Measurements from ENCODE around the gene POLA1. TPM values are rescaled to one million over a fixed set of nuclear protein-coding genes. Genes with fewer than 3 reads are reported as not detected.

Gene POLA1
- total and polyA plus RNA-seq, 2 of the 4 experiments (the other 2 are of a cell fraction): 4.0 to 15.1 TPM

GRCh38 chrX:24720036-24720435 is 26.3 kb downstream of the POLA1 start:
- no peak overlapping the region for H3K23ac ChIP-seq (ENCODE audit: low read depth, low read length)
- no peak overlapping the region for H2AK5ac ChIP-seq (ENCODE audit: low read depth, low read length)
- no peak overlapping the region for H3K14ac ChIP-seq (replicated peaks; ENCODE audit: low read depth, low read length)
- ATAC-seq (ENCODE audit: low read depth) (no peak), DNase-seq (no peak)
- no peaks in the 10 kb centered on the region for H3K9me3 ChIP-seq (ENCODE audit: control insufficient read depth, insufficient read depth, low read length)
- 0 out of 4 replicates have a peak, but pooled peaks cover 0 to 2% of the 10 kb centered on the region in 2 experiments for H3K79me1 ChIP-seq (ENCODE audit: low read depth in 1 of 2, low read length in 2 of 2)
- intact Hi-C loops (cut with micrococcal nuclease) (no loop called here), in situ Hi-C loops (cut with MboI; ENCODE audit: low sequenced_read_pairs) (no loop called here), dilution Hi-C loops (cut with HindIII; ENCODE audit: low sequenced_read_pairs, unreplicated experiment) (no loop called here)
- WGBS, 2 experiments (ENCODE audit: extremely low coverage in 2 of 2, insufficient read length in 1 of 2): no CpG with 5 or more reads among the region's 3 CpGs
- TF ChIP-seq RCOR1 (IDR thresholded peaks at IDR 0.05; ENCODE audit: insufficient replicate concordance, low read length) (no peak), RAD21 (IDR thresholded peaks at IDR 0.05; ENCODE audit: low read length) (no peak), NFE2L2 (IDR thresholded peaks at IDR 0.05; ENCODE audit: low read depth, low read length) (no peak), CTCF (conservative IDR thresholded peaks at IDR 0.05; ENCODE audit: low read depth, low read length) (no peak), CEBPB (IDR thresholded peaks at IDR 0.05; ENCODE audit: low read depth, low read length) (no peak), MAFK (IDR thresholded peaks at IDR 0.05; ENCODE audit: low read depth, low read length) (no peak), FOS (IDR thresholded peaks at IDR 0.05; ENCODE audit: low read depth, low read length) (no peak), POLR2A (IDR thresholded peaks at IDR 0.05; ENCODE audit: low read depth, low read length) (no peak), CHD1 (IDR thresholded peaks at IDR 0.05; ENCODE audit: low read depth, low read length) (no peak), BHLHE40 (IDR thresholded peaks at IDR 0.05; ENCODE audit: low read depth, low read length) (no peak), RFX5 (IDR thresholded peaks at IDR 0.05; ENCODE audit: low read depth, low read length) (no peak)
- H2BK20ac ChIP-seq (ENCODE audit: low read depth, low read length): no peak overlapping the region
- H4K91ac ChIP-seq (ENCODE audit: insufficient read depth, low read depth, low read length): no peak overlapping the region
- no peak overlapping the region for H3K4me3 ChIP-seq (ENCODE audit: insufficient read depth, low read depth, low read length)
- CTCF ChIA-PET: no interaction called here
- H3K9me1 ChIP-seq (ENCODE audit: insufficient read depth, low read length): no peaks in the 10 kb centered on the region
- no peak overlapping the region for H3K9ac ChIP-seq (ENCODE audit: low read depth, low read length)
- H2BK120ac ChIP-seq (ENCODE audit: low read depth, low read length): no peak overlapping the region
- POLR2A ChIA-PET (ENCODE audit: unreplicated experiment): no interaction called here
- H4K20me1 ChIP-seq (ENCODE audit: insufficient read depth, low read length): no peaks in the 10 kb centered on the region
- no peak overlapping the region for H3K27ac ChIP-seq (ENCODE audit: insufficient read depth, low read length)
- no peaks in the 10 kb centered on the region for H3K36me3 ChIP-seq (ENCODE audit: control insufficient read depth, insufficient read depth, low read length)
- no peaks in the 10 kb centered on the region for H3K27me3 ChIP-seq (ENCODE audit: control insufficient read depth, insufficient read depth, low read length)
- no peak overlapping the region for H3K4ac ChIP-seq (ENCODE audit: low read depth, low read length)
- no peak overlapping the region for H2AFZ ChIP-seq (replicated peaks; ENCODE audit: low read length, poor library complexity)
- no peak overlapping the region for H2BK5ac ChIP-seq (ENCODE audit: low read depth, low read length, poor library complexity, severe bottlenecking)
- H3K4me1 ChIP-seq (ENCODE audit: control insufficient read depth, insufficient read depth, low read length): no peaks in the 10 kb centered on the region
- no peak overlapping the region for H2BK15ac ChIP-seq (ENCODE audit: low read depth, low read length)
- no peak overlapping the region for H3K4me2 ChIP-seq (ENCODE audit: low read depth, low read length)
- H2AK9ac ChIP-seq (replicated peaks; ENCODE audit: low read depth, low read length, poor library complexity): no peak overlapping the region
- no peak overlapping the region for H4K5ac ChIP-seq (ENCODE audit: low read depth, low read length)
- no TSS peak for BruUV-seq (replicated peaks)
- H4K8ac ChIP-seq (ENCODE audit: low read depth in 2 of 2, low read length in 2 of 2): no peak overlapping the region
- H3K18ac ChIP-seq (ENCODE audit: low read depth, low read length): no peak overlapping the region
- H3K56ac ChIP-seq (ENCODE audit: extremely low read depth, insufficient read depth, low read length): no peak overlapping the region

Data from IMR-90 (cell line).